Measurements from ENCODE around the gene NRG3. TPM values are rescaled to one million over a fixed set of nuclear protein-coding genes. Genes with fewer than 3 reads are reported as not detected.

The NRG3 gene
- total RNA-seq, 2 experiments from 2014 or later = not detected

GRCh38 chr10:82037076-82037475, 162.1 kb downstream of the NRG3 start:
- DNase-seq (ENCODE audit: low spot score) = no peak
- Histone ChIP-seq H3K36me3 (ENCODE audit: insufficient read depth, low read length) (no peaks in the 10 kb centered on the region), H3K9me3 (ENCODE audit: low read length) (no peaks in the 10 kb centered on the region), H2AFZ (ENCODE audit: low read length) (no peak overlapping the region), H3K4me3 (ENCODE audit: low read depth, low read length, poor library complexity, severe bottlenecking) (no peak overlapping the region), H3K79me2 (ENCODE audit: insufficient read depth, low read depth, low read length) (no peaks in the 10 kb centered on the region), H3K4me1 (ENCODE audit: insufficient read depth, low read length, poor library complexity, severe bottlenecking) (no peaks in the 10 kb centered on the region), H3K9me2 (ENCODE audit: insufficient read depth, low read length) (no peaks in the 10 kb centered on the region), H3K4me2 (ENCODE audit: low read length) (no peak overlapping the region), H4K20me1 (ENCODE audit: insufficient read depth, low read length) (no peaks in the 10 kb centered on the region), H3K27ac (ENCODE audit: low read depth, low read length, poor library complexity, severe bottlenecking) (no peak overlapping the region)
- ChIA-PET CTCF (ENCODE audit: unreplicated experiment) (no interaction called here), POLR2A (no interaction called here)
- intact Hi-C loops (cut with micrococcal nuclease; ENCODE audit: unreplicated experiment) = no loop called here
- TF ChIP-seq CTCF (conservative IDR thresholded peaks at IDR 0.05; ENCODE audit: low read length) = no peak
- TF ChIP-seq EZH2phosphoT487 (IDR thresholded peaks at IDR 0.05; ENCODE audit: borderline replicate concordance, low read depth, low read length) = no peak
- BruUV-seq (replicated peaks) = no TSS peak

GRCh38 chr10:82038587-82038986, 163.6 kb downstream of the NRG3 start:
- ChIA-PET CTCF (ENCODE audit: unreplicated experiment) (no interaction called here), POLR2A (no interaction called here)
- Histone ChIP-seq H3K27ac (ENCODE audit: low read depth, low read length, poor library complexity, severe bottlenecking) (no peak overlapping the region), H3K4me2 (ENCODE audit: low read length) (no peak overlapping the region), H3K9me3 (ENCODE audit: low read length) (no peaks in the 10 kb centered on the region), H3K4me3 (ENCODE audit: low read depth, low read length, poor library complexity, severe bottlenecking) (no peak overlapping the region), H4K20me1 (ENCODE audit: insufficient read depth, low read length) (no peaks in the 10 kb centered on the region), H3K4me1 (ENCODE audit: insufficient read depth, low read length, poor library complexity, severe bottlenecking) (no peaks in the 10 kb centered on the region), H3K79me2 (ENCODE audit: insufficient read depth, low read depth, low read length) (no peaks in the 10 kb centered on the region), H3K36me3 (ENCODE audit: insufficient read depth, low read length) (no peaks in the 10 kb centered on the region), H3K9me2 (ENCODE audit: insufficient read depth, low read length) (no peaks in the 10 kb centered on the region), H2AFZ (ENCODE audit: low read length) (no peak overlapping the region)
- TF ChIP-seq CTCF (conservative IDR thresholded peaks at IDR 0.05; ENCODE audit: low read length) (no peak), EZH2phosphoT487 (IDR thresholded peaks at IDR 0.05; ENCODE audit: borderline replicate concordance, low read depth, low read length) (no peak)
- intact Hi-C loops (cut with micrococcal nuclease; ENCODE audit: unreplicated experiment) = no loop called here
- no TSS peak for BruUV-seq (replicated peaks)
- no peak for DNase-seq (ENCODE audit: low spot score)

- no peak for DNase-seq (ENCODE audit: low spot score)
- no peaks in the 10 kb centered on the region for H3K36me3 ChIP-seq (ENCODE audit: insufficient read depth, low read length)
- ChIA-PET CTCF (ENCODE audit: unreplicated experiment) (no interaction called here), POLR2A (no interaction called here)
- intact Hi-C loops (cut with micrococcal nuclease; ENCODE audit: unreplicated experiment) = no loop called here
- no peaks in the 10 kb centered on the region for H3K4me1 ChIP-seq (ENCODE audit: insufficient read depth, low read length, poor library complexity, severe bottlenecking)
- no TSS peak for BruUV-seq (replicated peaks)
- no peaks in the 10 kb centered on the region for H3K9me2 ChIP-seq (ENCODE audit: insufficient read depth, low read length)
- no peaks in the 10 kb centered on the region for H3K9me3 ChIP-seq (ENCODE audit: low read length)
- no peak for TF ChIP-seq EZH2phosphoT487 (IDR thresholded peaks at IDR 0.05; ENCODE audit: borderline replicate concordance, low read depth, low read length)
- TF ChIP-seq CTCF (conservative IDR thresholded peaks at IDR 0.05; ENCODE audit: low read length) = no peak
- H4K20me1 ChIP-seq (ENCODE audit: insufficient read depth, low read length) = no peaks in the 10 kb centered on the region
- H3K27ac ChIP-seq (ENCODE audit: low read depth, low read length, poor library complexity, severe bottlenecking) = no peak overlapping the region
- no peaks in the 10 kb centered on the region for H3K79me2 ChIP-seq (ENCODE audit: insufficient read depth, low read depth, low read length)
- no peak overlapping the region for H2AFZ ChIP-seq (ENCODE audit: low read length)
- H3K4me2 ChIP-seq (ENCODE audit: low read length) = no peak overlapping the region
- H3K4me3 ChIP-seq (ENCODE audit: low read depth, low read length, poor library complexity, severe bottlenecking) = no peak overlapping the region
Observed at GRCh38 chr10:82040336-82040735, 165.3 kb downstream of the NRG3 start.
